K562 (cell line): ENCODE measurements around the gene WSCD1. TPM values are rescaled to one million over a fixed set of nuclear protein-coding genes. Genes with fewer than 3 reads are reported as not detected.

Source experiments
- ATAC-seq: fragments of 200-7000 bp; cut with Tn5 transposase; 3 replicates; pipeline ENCODE4 v1.9.1; 2020; ENCODE audit warnings: moderate library complexity
- BruUV-seq: library from RNA; stranded (reverse); fragments of 400-500 nt; replicated peaks from 2 replicates; lab custom pipeline; 2021; lab: Mats Ljungman, UMichigan
- CTCF ChIA-PET: fragments of 300-600 bp; formaldehyde crosslinking; extraction: SDS; loops from one replicate; lab custom pipeline; 2021; ENCODE audit warnings: low intra/inter-chr PET ratio; lab: Yijun Ruan, JAX
- POLR2A ChIA-PET: fragments of 300-600, 350-650 bp; sonication (Branson Sonifier 250); formaldehyde crosslinking; extraction: SDS; loops from one replicate; lab custom pipeline; 2021; ENCODE audit warnings: antibody characterized with exemption, inconsistent platforms; lab: Yijun Ruan, JAX
- DNase-seq, 4 experiments: peaks; one replicate each; pipeline versions ENCODE4 v3.0.0 to v3.0.0-alpha.2; 2011 to 2018; ENCODE audit warnings: low spot score in 3 of 4, mixed read lengths in 3 of 4; ENCODE audit errors: extremely low read depth in 1 of 4
- FAIRE-seq: peaks from 2 replicates; lab custom pipeline; 2011; peaks lifted over from hg19 to GRCh38; lab: Jason Lieb, UNC
- H2AFZ ChIP-seq: 2 replicates; pipeline ENCODE4 v1.6.0; 2011; ENCODE audit warnings: low read depth, low read length, control low read depth, inconsistent platforms
- H3K27ac ChIP-seq: fragments of 200-600 bp; 3 replicates; pipeline ENCODE4 v1.8.0; 2011; ENCODE audit warnings: low read depth, mild to moderate bottlenecking, control low read depth, inconsistent platforms, low read length, moderate library complexity, mixed read lengths; ENCODE audit errors: extremely low read depth
- H3K27me3 ChIP-seq, 2 experiments: fragments of 300-600 bp in 1 of 2; 2 replicates in 1 of 2; 3 replicates in 1 of 2; pipeline versions ENCODE4 v1.6.0 to v1.8.0; 2011; ENCODE audit warnings: inconsistent platforms in 2 of 2, low read length in 2 of 2, mild to moderate bottlenecking in 1 of 2, mixed read lengths in 1 of 2, moderate library complexity in 1 of 2; ENCODE audit not compliant: control insufficient read depth in 2 of 2, insufficient read depth in 2 of 2
- H3K36me3 ChIP-seq: fragments of 300-600 bp; 3 replicates; pipeline ENCODE4 v1.8.0; 2011; ENCODE audit warnings: mild to moderate bottlenecking, low read length, inconsistent platforms; ENCODE audit not compliant: control insufficient read depth, insufficient read depth
- H3K4me1 ChIP-seq, 2 experiments: fragments of 200-600 bp in 1 of 2; replicated peaks in 1 of 2; 2 replicates in 1 of 2; 3 replicates in 1 of 2; pipeline versions ENCODE4 v1.5.1 to v1.8.0; 2011; ENCODE audit warnings: inconsistent platforms in 2 of 2, low read length in 2 of 2, mild to moderate bottlenecking in 1 of 2, mixed read lengths in 1 of 2, moderate library complexity in 1 of 2; ENCODE audit not compliant: control insufficient read depth in 2 of 2, insufficient read depth in 2 of 2
- H3K4me2 ChIP-seq: 2 replicates; pipeline ENCODE4 v1.6.1; 2011; ENCODE audit warnings: low read length, control low read depth, inconsistent platforms, mixed read lengths; ENCODE audit not compliant: insufficient read depth
- H3K4me3 ChIP-seq: fragments of 200-600 bp; sonication (generic), shearing (Covaris generic); 2 replicates; pipeline ENCODE4 v1.5.1; 2016; ENCODE audit warnings: control low read depth, inconsistent platforms
- H3K79me2 ChIP-seq: fragments of 200-600 bp; 3 replicates; pipeline ENCODE4 v1.8.0; 2011; ENCODE audit warnings: low read length, inconsistent platforms; ENCODE audit not compliant: control insufficient read depth, insufficient read depth
- H3K9ac ChIP-seq, 2 experiments: 2 replicates each; pipeline versions ENCODE4 v1.6.0 to v1.6.1; 2011; ENCODE audit warnings: low read depth in 2 of 2, low read length in 2 of 2, control low read depth in 1 of 2, inconsistent platforms in 1 of 2, mild to moderate bottlenecking in 1 of 2, mixed read lengths in 1 of 2; ENCODE audit not compliant: insufficient read depth in 1 of 2
- H3K9me1 ChIP-seq: one replicate; pipeline ENCODE4 v1.6.0; 2011; ENCODE audit warnings: inconsistent platforms, mild to moderate bottlenecking, low read length, moderate library complexity; ENCODE audit not compliant: control insufficient read depth, insufficient read depth
- H3K9me3 ChIP-seq: replicated peaks from 2 replicates; pipeline ENCODE4 v1.5.1; 2011; ENCODE audit warnings: low read depth, low read length, inconsistent platforms; ENCODE audit not compliant: control insufficient read depth, insufficient read depth
- H4K20me1 ChIP-seq: replicated peaks from 2 replicates; pipeline ENCODE4 v1.6.1; 2011; ENCODE audit warnings: low read length, inconsistent platforms, mixed read lengths; ENCODE audit not compliant: control insufficient read depth, insufficient read depth
- DIDO1 ChIP-seq: fragments of 450-650 bp; IDR thresholded peaks from 2 replicates; pipeline ENCODE4 v1.6.1; 2016; ENCODE audit warnings: low read depth, missing biosample characterization, missing genetic modification characterization
- HCFC1 ChIP-seq: IDR thresholded peaks from 2 replicates; pipeline ENCODE4 v1.6.1; 2012; ENCODE audit warnings: low read depth, low read length, improper control_type of control experiment
- HNRNPL ChIP-seq: fragments of 200-400 bp; formaldehyde crosslinking; IDR thresholded peaks from 2 replicates; pipeline ENCODE4 v1.6.1; 2017; ENCODE audit warnings: low read depth, mild to moderate bottlenecking, low read length
- PURB ChIP-seq: sonication (generic); formaldehyde crosslinking; IDR thresholded peaks from 2 replicates; pipeline ENCODE4 v1.9.0; 2021; ENCODE audit warnings: low read depth, mild to moderate bottlenecking, missing genetic modification reagents
- RCOR1 ChIP-seq, 2 experiments: IDR thresholded peaks; 2 replicates each; pipeline ENCODE4 v1.6.1; 2012; ENCODE audit warnings: low read depth in 2 of 2, low read length in 2 of 2, borderline replicate concordance in 1 of 2, improper control_type of control experiment in 1 of 2
- RUNX1 ChIP-seq: sonication (generic); IDR thresholded peaks from 2 replicates; pipeline ENCODE4 v1.6.1; 2016; ENCODE audit warnings: antibody characterized with exemption, low read depth
- SREBF1 ChIP-seq: fragments of 150-350 bp; IDR thresholded peaks from 2 replicates; pipeline ENCODE4 v1.6.1; 2014; ENCODE audit warnings: antibody characterized with exemption, low read depth, low read length, borderline replicate concordance
- ZNF24 ChIP-seq: fragments of 450-650 bp; IDR thresholded peaks from 2 replicates; pipeline ENCODE4 v1.6.1; 2016
- ZNF41 ChIP-seq: fragments of 250-450 bp; sonication (Bioruptor Pico); conservative IDR thresholded peaks from 2 replicates; pipeline ENCODE4 v1.4.0; 2020; ENCODE audit warnings: mild to moderate bottlenecking
- ZNF561 ChIP-seq: fragments of 450-650 bp; formaldehyde crosslinking; conservative IDR thresholded peaks from 2 replicates; pipeline ENCODE4 v1.4.0; 2020; ENCODE audit warnings: mild to moderate bottlenecking, moderate library complexity
- ZNF75A ChIP-seq: fragments of 450-650 bp; formaldehyde crosslinking; IDR thresholded peaks from 2 replicates; pipeline ENCODE4 v1.4.0; 2020; ENCODE audit warnings: mild to moderate bottlenecking
- ZSCAN32 ChIP-seq: fragments of 450-650 bp; formaldehyde crosslinking; IDR thresholded peaks from 2 replicates; pipeline ENCODE4 v1.4.0; 2020; ENCODE audit warnings: mild to moderate bottlenecking, moderate library complexity
- WGBS: fragments of 100-300 bp; shearing (Covaris generic); methylation state at CpG from one replicate; pipeline ENCODE4 v1.1.6; 2016; ENCODE audit warnings: low coverage, mixed read lengths; ENCODE audit not compliant: insufficient coverage; ENCODE audit errors: missing lambda C conversion rate; 5-methylcytosine and 5-hydroxymethylcytosine counted together
- in situ Hi-C: fragments of 300-500 bp; cut with MboI; formaldehyde crosslinking; loops from 4 replicates; pipeline ENCODE4 v1.15.0; 2018; ENCODE audit warnings: inconsistent platforms, mixed read lengths
- intact Hi-C: fragments of 100-400 bp; cut with micrococcal nuclease; formaldehyde crosslinking; loops from 2 replicates; pipeline ENCODE4 v1.14.2; 2022
- polyA plus RNA-seq, 8 experiments: library from polyadenylated mRNA; depleted of rRNA in 4 of 8; stranded (reverse) in 5 of 8; unstranded in 3 of 8; fragments of >200 nt; fragmentation: Nextera tagmentation in 2 of 8; fragmentation: Illumina TruSeq in 1 of 8; extraction: Ambion mirVana in 2 of 8; extraction: Trizol in 1 of 8; gene quantifications; 2 replicates each; pipeline versions ENCODE4 v1.2.1 to v1.2.3, GENCODE V29; 2011 to 2014; ENCODE audit warnings: inconsistent platforms in 1 of 8, missing spikeins in 1 of 8
- total RNA-seq, 7 experiments: library from RNA; depleted of rRNA in 6 of 7; stranded (reverse); fragments of >200 nt in 6 of 7; fragmentation: Illumina TruSeq in 2 of 7; extraction: Trizol in 2 of 7; gene quantifications; 2 replicates each; pipeline versions ENCODE4 v1.2.1 to v1.2.3, GENCODE V29; 2011 to 2021; ENCODE audit warnings: low replicate concordance in 1 of 7
- TF ChIP-seq, protein P1 (sequence below): fragments of 450-650 bp; formaldehyde crosslinking; IDR thresholded peaks from 2 replicates; pipeline ENCODE4 v1.4.0; 2022; ENCODE audit warnings: mild to moderate bottlenecking, moderate library complexity

Gene WSCD1
- total and polyA plus RNA-seq, 9 of the 15 experiments (the other 6 are each of a cell fraction or from before 2014, with no cell fraction given), result not detected

DNA sequence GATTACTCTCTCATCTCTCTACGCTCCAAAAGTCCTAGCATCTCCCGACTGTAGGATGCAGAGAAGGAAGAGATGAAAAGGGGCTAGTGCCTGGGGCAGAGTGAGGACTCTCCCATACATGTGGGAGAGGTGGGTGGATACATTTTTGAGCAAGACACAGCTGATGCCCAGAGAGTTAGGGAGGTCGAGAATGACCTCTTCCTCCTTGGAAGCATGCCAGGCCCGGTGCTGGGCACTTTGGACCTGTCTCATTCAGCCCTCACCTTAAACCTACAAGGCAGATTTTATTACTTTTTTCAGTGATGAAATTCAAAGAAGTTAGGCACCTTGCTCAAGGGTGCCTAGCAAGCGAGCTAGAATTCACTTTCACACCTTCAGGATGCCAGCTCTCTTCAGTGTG, 38.2 kb downstream of the WSCD1 start:
- FAIRE-seq (no peak), DNase-seq (no peak), ATAC-seq (no peak)
- Histone ChIP-seq H2AFZ (no peak overlapping the region), H3K9me3 (no peaks in the 10 kb centered on the region), H3K36me3 (no peaks in the 10 kb centered on the region), H3K4me1 (no peaks in the 10 kb centered on the region), H3K4me3 (no peak overlapping the region), H3K9me1 (no peaks in the 10 kb centered on the region), H3K79me2 (no peaks in the 10 kb centered on the region), H3K27ac (no peak overlapping the region), H4K20me1 (no peaks in the 10 kb centered on the region), H3K4me2 (no peak overlapping the region), H3K27me3 (no peaks in the 10 kb centered on the region), H3K9ac (no peak overlapping the region)
- in situ Hi-C loops, result no loop called here
- intact Hi-C loops, result no loop called here
- ChIA-PET POLR2A (no interaction called here), CTCF (no interaction called here)
- 0% methylated on average over 3 of the region's 5 CpGs for WGBS
- no peak for TF ChIP-seq ZNF561 (CRISPR knock-in tag)
- no peak for TF ChIP-seq RCOR1 (IDR thresholded peaks at IDR 0.05; ENCODE audit: borderline replicate concordance in 1 of 2, low read depth in 2 of 2, low read length in 2 of 2)
- no peak for TF ChIP-seq ZNF41 (CRISPR knock-in tag)
- TF ChIP-seq ZSCAN32 (CRISPR knock-in tag), result no peak
- TF ChIP-seq SREBF1, result no peak
- no peak for TF ChIP-seq DIDO1 (tag)
- no peak for TF ChIP-seq ZNF75A (CRISPR knock-in tag)
- no peak for TF ChIP-seq HCFC1
- no peak for TF ChIP-seq ZNF24
- TF ChIP-seq HNRNPL, result no peak
- no peak for TF ChIP-seq RUNX1
- TF ChIP-seq PURB, result no peak
- TF ChIP-seq, protein P1, sequence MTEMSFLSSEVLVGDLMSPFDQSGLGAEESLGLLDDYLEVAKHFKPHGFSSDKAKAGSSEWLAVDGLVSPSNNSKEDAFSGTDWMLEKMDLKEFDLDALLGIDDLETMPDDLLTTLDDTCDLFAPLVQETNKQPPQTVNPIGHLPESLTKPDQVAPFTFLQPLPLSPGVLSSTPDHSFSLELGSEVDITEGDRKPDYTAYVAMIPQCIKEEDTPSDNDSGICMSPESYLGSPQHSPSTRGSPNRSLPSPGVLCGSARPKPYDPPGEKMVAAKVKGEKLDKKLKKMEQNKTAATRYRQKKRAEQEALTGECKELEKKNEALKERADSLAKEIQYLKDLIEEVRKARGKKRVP (CRISPR knock-in tag), result no peak
- no TSS peak for BruUV-seq
